Activated naive CD4-positive, alpha-beta T cell treated with anti-CD3 and anti-CD28 coated beads, Interleukin-2, amount 50 U/mL, for 24 hours (primary cell): ENCODE results near the gene FHOD3.
"Not testable (repeated sequence)": the region's sequence is repeated elsewhere in the genome, so short reads cannot be mapped to it uniquely, and the experiment has no call there.

Experiments used
- H3K27ac Mint-ChIP-seq: one replicate; pipeline ENCODE4 v1.8.0; 2021; ENCODE audit warnings: mild to moderate bottlenecking, mixed read lengths
- H3K27me3 Mint-ChIP-seq: one replicate; pipeline ENCODE4 v1.8.0; 2021; ENCODE audit warnings: mixed read lengths
- H3K36me3 Mint-ChIP-seq: one replicate; pipeline ENCODE4 v1.8.0; 2021; ENCODE audit warnings: mixed read lengths
- H3K4me1 Mint-ChIP-seq: one replicate; pipeline ENCODE4 v1.8.0; 2021; ENCODE audit warnings: mixed read lengths
- H3K4me3 Mint-ChIP-seq: one replicate; pipeline ENCODE4 v1.8.0; 2021; ENCODE audit warnings: mild to moderate bottlenecking, mixed read lengths
- H3K9me3 Mint-ChIP-seq: one replicate; pipeline ENCODE4 v1.8.0; 2021; ENCODE audit warnings: mixed read lengths

The FHOD3 gene

GRCh38 chr18:36463516-36463915, 166.0 kb downstream of the FHOD3 start:
- H3K9me3 Mint-ChIP-seq, H3K27me3 Mint-ChIP-seq, H3K4me1 Mint-ChIP-seq, H3K36me3 Mint-ChIP-seq, H3K4me3 Mint-ChIP-seq, H3K27ac Mint-ChIP-seq: not testable (repeated sequence)

DNA sequence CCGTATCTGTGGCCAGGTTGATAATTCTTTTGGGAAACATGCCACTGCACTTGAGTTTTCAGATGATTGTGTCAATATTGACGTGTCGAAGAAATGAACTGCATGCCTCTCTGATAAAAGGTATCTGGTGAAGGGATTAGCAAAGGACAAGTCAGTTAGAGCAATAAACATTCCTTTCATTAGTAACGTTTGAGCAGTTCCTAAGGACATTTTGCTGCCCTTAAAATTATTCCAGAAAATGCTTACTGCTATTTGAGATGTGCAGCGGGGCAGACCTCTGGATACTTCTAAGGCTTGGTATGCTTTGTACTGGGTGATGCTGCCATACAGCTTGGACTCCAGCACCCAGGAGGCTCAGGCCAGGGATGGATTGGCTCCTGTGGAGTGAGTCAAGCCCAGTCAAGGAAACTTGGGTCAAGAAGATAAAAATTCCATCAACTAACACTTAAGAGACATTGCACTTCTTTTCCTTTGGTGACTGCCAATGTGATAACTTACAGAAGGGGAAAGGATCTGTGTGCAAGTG, 166.7 kb downstream of the FHOD3 start:
- Mint-ChIP-seq H3K4me1 (no peaks in the 10 kb centered on the region), H3K27me3 (no peaks in the 10 kb centered on the region), H3K4me3 (no peak overlapping the region), H3K27ac (no peak overlapping the region), H3K36me3 (no peaks in the 10 kb centered on the region), H3K9me3 (no peaks in the 10 kb centered on the region)

GRCh38 chr18:36465276-36465675, 167.8 kb downstream of the FHOD3 start:
- Mint-ChIP-seq H3K27ac (no peak overlapping the region), H3K36me3 (no peaks in the 10 kb centered on the region), H3K9me3 (no peaks in the 10 kb centered on the region), H3K4me3 (no peak overlapping the region), H3K4me1 (no peaks in the 10 kb centered on the region), H3K27me3 (no peaks in the 10 kb centered on the region)

GRCh38 chr18:36465970-36466369, 168.5 kb downstream of the FHOD3 start:
- no peak overlapping the region for H3K27ac Mint-ChIP-seq
- no peaks in the 10 kb centered on the region for H3K9me3 Mint-ChIP-seq
- no peak overlapping the region for H3K4me3 Mint-ChIP-seq
- no peaks in the 10 kb centered on the region for H3K4me1 Mint-ChIP-seq
- no peaks in the 10 kb centered on the region for H3K27me3 Mint-ChIP-seq
- no peaks in the 10 kb centered on the region for H3K36me3 Mint-ChIP-seq

DNA sequence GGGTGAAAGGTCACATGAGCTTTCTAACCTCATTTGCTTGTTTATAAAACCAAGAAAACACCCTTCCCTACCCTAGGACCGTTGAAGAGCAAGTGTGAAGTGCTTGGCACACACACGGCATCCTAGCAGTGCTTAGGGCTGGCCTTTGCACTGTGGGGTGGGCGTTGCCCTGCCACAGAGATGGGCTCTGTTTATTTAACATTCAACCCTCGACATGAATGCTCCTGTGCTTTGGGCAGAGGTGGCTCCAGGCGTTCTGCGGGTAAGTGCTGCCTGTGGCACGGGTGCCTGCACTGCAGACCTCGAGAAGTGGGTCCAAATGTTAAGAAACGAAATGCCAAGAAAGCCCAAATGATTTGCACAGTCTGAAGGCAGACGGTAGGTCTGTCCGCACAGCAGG, 170.1 kb downstream of the FHOD3 start:
- Mint-ChIP-seq H3K4me1 (no peaks in the 10 kb centered on the region), H3K36me3 (no peaks in the 10 kb centered on the region), H3K27me3 (no peaks in the 10 kb centered on the region), H3K9me3 (no peaks in the 10 kb centered on the region), H3K4me3 (no peak overlapping the region), H3K27ac (no peak overlapping the region)

DNA sequence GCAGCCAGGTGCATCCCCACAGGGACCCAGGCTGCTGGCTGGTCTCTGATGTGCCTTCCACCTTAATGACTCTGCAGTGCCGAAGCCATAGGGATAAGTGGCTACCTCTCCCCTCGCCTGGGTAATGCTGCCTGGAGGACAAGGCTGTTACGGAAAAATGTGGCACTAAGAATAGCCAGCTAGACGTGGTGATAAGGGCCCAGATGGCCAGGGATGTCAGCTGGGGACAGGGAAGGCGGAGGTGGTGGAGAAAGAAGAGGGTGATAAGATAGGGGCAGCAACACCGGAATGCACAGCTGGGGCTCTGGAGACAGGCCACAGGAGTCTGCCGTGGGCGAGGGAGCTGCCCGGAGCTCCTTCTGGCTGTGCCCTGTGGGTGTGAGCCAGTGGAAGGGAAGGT, 170.6 kb downstream of the FHOD3 start:
- no peak overlapping the region for H3K4me3 Mint-ChIP-seq
- H3K36me3 Mint-ChIP-seq, result no peaks in the 10 kb centered on the region
- no peaks in the 10 kb centered on the region for H3K27me3 Mint-ChIP-seq
- no peaks in the 10 kb centered on the region for H3K4me1 Mint-ChIP-seq
- no peak overlapping the region for H3K27ac Mint-ChIP-seq
- H3K9me3 Mint-ChIP-seq, result no peaks in the 10 kb centered on the region

DNA sequence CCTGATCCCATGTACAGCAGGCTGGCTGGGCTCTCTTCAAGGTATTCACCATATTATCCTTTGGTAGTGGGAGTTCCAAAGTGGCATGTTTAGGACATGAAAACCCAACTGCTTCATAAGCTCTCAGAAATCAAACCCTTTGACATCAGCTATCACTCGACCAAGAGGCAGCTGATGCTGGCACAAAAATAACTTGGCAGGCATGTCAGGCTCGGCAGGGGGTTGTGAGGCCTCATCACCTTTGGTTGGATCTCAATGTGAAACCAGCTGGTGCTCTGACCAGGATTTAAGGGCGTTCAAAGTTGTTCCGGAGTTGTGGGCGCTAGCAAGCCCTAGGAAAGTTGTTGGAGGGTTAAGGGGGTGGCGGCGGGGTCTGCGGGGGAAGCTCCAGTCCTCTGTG, 171.9 kb downstream of the FHOD3 start:
- Mint-ChIP-seq H3K27ac (no peak overlapping the region), H3K27me3 (peaks cover 3% of the 10 kb centered on the region), H3K36me3 (no peaks in the 10 kb centered on the region), H3K4me1 (no peaks in the 10 kb centered on the region), H3K4me3 (no peak overlapping the region), H3K9me3 (no peaks in the 10 kb centered on the region)

- Mint-ChIP-seq H3K27me3 (peaks cover 3% of the 10 kb centered on the region), H3K27ac (no peak overlapping the region), H3K36me3 (no peaks in the 10 kb centered on the region), H3K9me3 (no peaks in the 10 kb centered on the region), H3K4me3 (no peak overlapping the region), H3K4me1 (no peaks in the 10 kb centered on the region)
Measured at GRCh38 chr18:36470896-36471295, 173.4 kb downstream of the FHOD3 start.

GRCh38 chr18:36471393-36471792, 173.9 kb downstream of the FHOD3 start:
- H3K4me1 Mint-ChIP-seq, result no peaks in the 10 kb centered on the region
- no peaks in the 10 kb centered on the region for H3K36me3 Mint-ChIP-seq
- H3K4me3 Mint-ChIP-seq, result no peak overlapping the region
- H3K9me3 Mint-ChIP-seq, result no peaks in the 10 kb centered on the region
- peaks cover 3% of the 10 kb centered on the region for H3K27me3 Mint-ChIP-seq
- no peak overlapping the region for H3K27ac Mint-ChIP-seq

DNA sequence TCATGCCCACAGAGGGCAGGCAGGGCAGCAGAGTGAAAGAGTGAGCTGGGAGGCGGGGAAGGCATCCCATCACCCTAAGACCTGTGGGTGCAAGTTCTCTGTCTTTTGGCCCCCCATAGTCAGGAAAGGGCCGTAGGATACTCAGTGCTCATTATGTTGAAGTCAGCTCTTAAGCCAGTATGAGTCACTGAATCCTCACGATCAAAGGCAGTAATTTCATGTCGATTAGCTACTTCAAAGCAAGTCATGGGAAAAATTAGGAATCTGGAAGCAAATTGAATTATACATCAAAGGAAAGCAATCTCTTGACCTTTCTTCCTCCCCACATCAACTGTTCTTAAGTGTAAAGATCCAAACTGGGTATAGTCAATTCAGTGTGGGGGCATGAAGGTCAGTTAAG, 178.9 kb downstream of the FHOD3 start:
- no peaks in the 10 kb centered on the region for H3K9me3 Mint-ChIP-seq
- H3K4me1 Mint-ChIP-seq, result no peaks in the 10 kb centered on the region
- H3K27ac Mint-ChIP-seq, result no peak overlapping the region
- no peak overlapping the region for H3K4me3 Mint-ChIP-seq
- H3K27me3 Mint-ChIP-seq, result peaks cover 7% of the 10 kb centered on the region
- no peaks in the 10 kb centered on the region for H3K36me3 Mint-ChIP-seq

- H3K27ac Mint-ChIP-seq, result no peak overlapping the region
- peaks cover 7% of the 10 kb centered on the region for H3K27me3 Mint-ChIP-seq
- no peaks in the 10 kb centered on the region for H3K4me1 Mint-ChIP-seq
- no peaks in the 10 kb centered on the region for H3K9me3 Mint-ChIP-seq
- H3K4me3 Mint-ChIP-seq, result no peak overlapping the region
- H3K36me3 Mint-ChIP-seq, result no peaks in the 10 kb centered on the region
Measured at GRCh38 chr18:36477776-36478175, 180.3 kb downstream of the FHOD3 start.

GRCh38 chr18:36481201-36481657, 183.7 kb downstream of the FHOD3 start:
- H3K36me3 Mint-ChIP-seq, result no peaks in the 10 kb centered on the region
- no peaks in the 10 kb centered on the region for H3K9me3 Mint-ChIP-seq
- no peak overlapping the region for H3K27ac Mint-ChIP-seq
- H3K27me3 Mint-ChIP-seq, result peaks cover 5% of the 10 kb centered on the region
- no peaks in the 10 kb centered on the region for H3K4me1 Mint-ChIP-seq
- H3K4me3 Mint-ChIP-seq, result no peak overlapping the region

GRCh38 chr18:36481935-36482334, 184.4 kb downstream of the FHOD3 start:
- no peak overlapping the region for H3K4me3 Mint-ChIP-seq
- H3K4me1 Mint-ChIP-seq, result no peaks in the 10 kb centered on the region
- H3K27ac Mint-ChIP-seq, result no peak overlapping the region
- H3K36me3 Mint-ChIP-seq, result no peaks in the 10 kb centered on the region
- no peaks in the 10 kb centered on the region for H3K9me3 Mint-ChIP-seq
- H3K27me3 Mint-ChIP-seq, result peaks cover 5% of the 10 kb centered on the region

GRCh38 chr18:36484591-36484990, 187.1 kb downstream of the FHOD3 start:
- no peaks in the 10 kb centered on the region for H3K36me3 Mint-ChIP-seq
- no peak overlapping the region for H3K4me3 Mint-ChIP-seq
- no peaks in the 10 kb centered on the region for H3K4me1 Mint-ChIP-seq
- H3K27ac Mint-ChIP-seq, result no peak overlapping the region
- peaks cover 4% of the 10 kb centered on the region for H3K27me3 Mint-ChIP-seq
- H3K9me3 Mint-ChIP-seq, result no peaks in the 10 kb centered on the region

- Mint-ChIP-seq H3K4me3 (no peak overlapping the region), H3K27ac (no peak overlapping the region), H3K9me3 (no peaks in the 10 kb centered on the region), H3K4me1 (no peaks in the 10 kb centered on the region), H3K36me3 (no peaks in the 10 kb centered on the region), H3K27me3 (peaks cover 3% of the 10 kb centered on the region)
Measured at GRCh38 chr18:36485772-36486171, 188.3 kb downstream of the FHOD3 start.

- H3K36me3 Mint-ChIP-seq, result no peaks in the 10 kb centered on the region
- H3K27ac Mint-ChIP-seq, result no peak overlapping the region
- no peaks in the 10 kb centered on the region for H3K4me1 Mint-ChIP-seq
- peaks cover 4% of the 10 kb centered on the region for H3K27me3 Mint-ChIP-seq
- no peaks in the 10 kb centered on the region for H3K9me3 Mint-ChIP-seq
- no peak overlapping the region for H3K4me3 Mint-ChIP-seq
Measured at GRCh38 chr18:36488131-36488530, 190.6 kb downstream of the FHOD3 start.

GRCh38 chr18:36490897-36491296, 193.4 kb downstream of the FHOD3 start:
- Mint-ChIP-seq H3K27ac (no peak overlapping the region), H3K9me3 (no peaks in the 10 kb centered on the region), H3K4me1 (no peaks in the 10 kb centered on the region), H3K4me3 (no peak overlapping the region), H3K36me3 (no peaks in the 10 kb centered on the region), H3K27me3 (peaks cover 4% of the 10 kb centered on the region)
